Neuronal stem cell (in vitro differentiated cells): ENCODE data around the gene MYH9.

ENCODE experiments used
- DNase-seq: peaks from one replicate; pipeline ENCODE4 v3.0.0-alpha.2; 2013; ENCODE audit warnings: low spot score
- H2AFZ ChIP-seq: one replicate; pipeline ENCODE4 v1.6.1; 2013; ENCODE audit warnings: mild to moderate bottlenecking, low read length, inconsistent platforms
- H2AK5ac ChIP-seq: 2 replicates; pipeline ENCODE4 v1.6.1; 2013; ENCODE audit warnings: low read depth, mild to moderate bottlenecking, inconsistent platforms, low read length, moderate library complexity, mixed read lengths
- H2BK120ac ChIP-seq: 2 replicates; pipeline ENCODE4 v1.6.1; 2013; ENCODE audit warnings: low read depth, mild to moderate bottlenecking, inconsistent platforms, low read length, moderate library complexity, mixed read lengths
- H2BK12ac ChIP-seq: one replicate; pipeline ENCODE4 v1.6.1; 2013; ENCODE audit warnings: low read length, inconsistent platforms
- H2BK15ac ChIP-seq: 2 replicates; pipeline ENCODE4 v1.6.1; 2013; ENCODE audit warnings: mild to moderate bottlenecking, low read length, inconsistent platforms, mixed read lengths
- H2BK5ac ChIP-seq: one replicate; pipeline ENCODE4 v1.6.1; 2013; ENCODE audit warnings: inconsistent platforms, mild to moderate bottlenecking, low read length, moderate library complexity
- H3K14ac ChIP-seq: one replicate; pipeline ENCODE4 v1.6.1; 2013; ENCODE audit warnings: low read length, inconsistent platforms
- H3K18ac ChIP-seq: 2 replicates; pipeline ENCODE4 v1.6.1; 2013; ENCODE audit warnings: low read length, inconsistent platforms
- H3K23ac ChIP-seq: 2 replicates; pipeline ENCODE4 v1.6.1; 2013; ENCODE audit warnings: low read depth, mild to moderate bottlenecking, mixed read lengths, low read length, inconsistent platforms; ENCODE audit not compliant: poor library complexity
- H3K27ac ChIP-seq: replicated peaks from 3 replicates; pipeline ENCODE4 v1.5.1; 2013; ENCODE audit warnings: low read length, inconsistent platforms
- H3K27me3 ChIP-seq, 3 experiments: 2 replicates each; pipeline ENCODE4 v1.6.1; 2013; ENCODE audit warnings: low read length in 3 of 3, mild to moderate bottlenecking in 2 of 3, inconsistent platforms in 1 of 3, low read depth in 1 of 3, mixed read lengths in 1 of 3, moderate library complexity in 1 of 3; ENCODE audit not compliant: control insufficient read depth in 3 of 3, insufficient read depth in 3 of 3
- H3K36me3 ChIP-seq, 2 donors: replicated peaks in 1 of 2; 2 replicates each; pipeline ENCODE4 v1.6.1; 2013; ENCODE audit warnings: low read length in 2 of 2; ENCODE audit not compliant: control insufficient read depth in 2 of 2, insufficient read depth in 2 of 2
- H3K4ac ChIP-seq: 2 replicates; pipeline ENCODE4 v1.6.1; 2013; ENCODE audit warnings: inconsistent platforms, mild to moderate bottlenecking, low read length, moderate library complexity
- H3K4me1 ChIP-seq, 2 donors: 1 replicate in 1 of 2; 2 replicates in 1 of 2; pipeline ENCODE4 v1.6.1; 2013; ENCODE audit warnings: low read length in 2 of 2, low read depth in 1 of 2; ENCODE audit not compliant: control insufficient read depth in 2 of 2, insufficient read depth in 1 of 2
- H3K4me2 ChIP-seq: one replicate; pipeline ENCODE4 v1.6.1; 2013; ENCODE audit warnings: mild to moderate bottlenecking, low read length, inconsistent platforms; ENCODE audit not compliant: insufficient read depth, poor library complexity, severe bottlenecking
- H3K4me3 ChIP-seq, 2 donors: 2 replicates each; pipeline ENCODE4 v1.5.1; 2013; ENCODE audit warnings: low read length in 2 of 2, mild to moderate bottlenecking in 2 of 2, inconsistent platforms in 1 of 2, moderate library complexity in 1 of 2
- H3K79me1 ChIP-seq: one replicate; pipeline ENCODE4 v1.6.1; 2013; ENCODE audit warnings: low read depth, mild to moderate bottlenecking, inconsistent platforms, low read length, moderate library complexity
- H3K9ac ChIP-seq: one replicate; pipeline ENCODE4 v1.6.1; 2013; ENCODE audit warnings: mild to moderate bottlenecking, low read depth, low read length, inconsistent platforms; ENCODE audit not compliant: poor library complexity
- H3K9me3 ChIP-seq, 2 donors: replicated peaks in 1 of 2; 2 replicates each; pipeline versions ENCODE3 to v1.6.1; 2013; ENCODE audit warnings: low read length in 2 of 2, mild to moderate bottlenecking in 2 of 2, inconsistent platforms in 1 of 2, low read depth in 1 of 2, mixed read lengths in 1 of 2, moderate library complexity in 1 of 2; ENCODE audit not compliant: control insufficient read depth in 2 of 2, insufficient read depth in 1 of 2
- H4K8ac ChIP-seq: one replicate; pipeline ENCODE4 v1.6.1; 2013; ENCODE audit warnings: low read depth, mild to moderate bottlenecking, inconsistent platforms, low read length, moderate library complexity
- H4K91ac ChIP-seq: one replicate; pipeline ENCODE4 v1.6.1; 2013; ENCODE audit warnings: low read length, low read depth, mild to moderate bottlenecking, inconsistent platforms; ENCODE audit not compliant: poor library complexity
- WGBS, 2 donors: extraction: QIAGEN DNeasy Blood & Tissue Kit; methylation state at CpG; one replicate each; pipeline ENCODE4 v1.1.7; 2013; ENCODE audit warnings: missing lambda C conversion rate in 2 of 2, mixed read lengths in 1 of 2; ENCODE audit not compliant: insufficient read length in 2 of 2, insufficient replicate concordance in 1 of 2; ENCODE audit errors: extremely low coverage in 2 of 2; 5-methylcytosine and 5-hydroxymethylcytosine counted together

The MYH9 gene

DNA sequence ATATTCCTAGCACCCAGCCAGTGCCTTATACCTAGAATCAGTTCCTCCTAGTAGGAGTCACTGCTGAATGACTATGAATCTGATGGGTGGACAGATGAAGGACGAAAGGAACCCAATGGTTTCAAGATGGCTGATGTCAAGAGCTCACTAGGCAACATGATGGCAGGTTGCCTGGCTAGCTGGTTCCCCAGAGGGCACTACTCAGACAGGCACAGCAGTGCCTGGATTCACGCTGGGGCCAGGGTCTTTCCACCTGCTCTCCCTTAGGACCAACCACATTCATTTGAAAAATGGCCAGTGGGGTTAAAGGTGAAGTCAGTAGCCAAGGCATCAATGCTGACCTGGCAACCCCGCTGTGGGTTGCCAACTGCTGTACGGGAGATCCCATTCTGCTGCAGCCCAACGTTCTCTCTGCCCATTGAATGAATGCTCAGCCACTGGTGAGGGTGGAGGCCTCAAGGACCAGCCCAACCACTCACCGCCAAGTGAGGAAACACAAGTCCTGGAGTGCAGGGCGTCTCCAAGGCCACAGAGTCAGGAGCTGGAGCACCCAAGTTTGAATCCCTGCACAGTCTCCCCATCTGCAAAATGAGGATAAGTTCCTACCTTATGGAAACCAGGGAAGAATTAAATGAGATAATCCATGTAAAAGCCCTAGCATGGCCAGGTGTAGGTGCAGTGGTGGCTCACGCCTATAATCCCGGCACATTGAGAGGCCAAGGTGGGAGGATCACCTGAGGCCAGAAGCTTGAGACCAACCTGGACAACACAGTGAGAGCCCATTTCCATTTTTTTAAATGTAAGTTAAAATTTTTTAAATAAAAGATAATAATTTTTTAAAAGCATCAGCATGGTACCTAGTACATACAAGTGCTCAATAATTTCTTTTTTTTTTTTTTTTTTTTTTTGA, 12.4 kb downstream of the MYH9 start:
- H3K14ac ChIP-seq = no peak overlapping the region
- H3K9ac ChIP-seq = no peak overlapping the region
- no CpG with 5 or more reads among the region's 9 CpGs for WGBS, 2 donors
- H4K91ac ChIP-seq = no peak overlapping the region
- H3K9me3 ChIP-seq = peaks cover 1 to 3% of the 10 kb centered on the region in 2 donors
- no peak overlapping the region for H2AK5ac ChIP-seq
- H3K4me2 ChIP-seq = no peak overlapping the region
- H3K23ac ChIP-seq = no peak overlapping the region
- no peaks in the 10 kb centered on the region for H3K27me3 ChIP-seq
- no peak overlapping the region for H2AFZ ChIP-seq
- no peak overlapping the region for H3K27ac ChIP-seq
- H3K18ac ChIP-seq = peak overlapping the region; percentile 1
- H3K79me1 ChIP-seq = peaks cover 11% of the 10 kb centered on the region
- no peak overlapping the region for H2BK12ac ChIP-seq
- H2BK15ac ChIP-seq = no peak overlapping the region
- H2BK5ac ChIP-seq = no peak overlapping the region
- no peak overlapping the region for H2BK120ac ChIP-seq
- peak overlapping the region in 1 of 2 donors; percentile 50 for H3K4me3 ChIP-seq
- H3K4ac ChIP-seq = no peak overlapping the region
- H4K8ac ChIP-seq = no peak overlapping the region
- H3K36me3 ChIP-seq = peaks cover 9 to 26% of the 10 kb centered on the region in 2 donors
- DNase-seq = no peak
- H3K4me1 ChIP-seq = peaks cover 10 to 27% of the 10 kb centered on the region in 2 donors

DNA sequence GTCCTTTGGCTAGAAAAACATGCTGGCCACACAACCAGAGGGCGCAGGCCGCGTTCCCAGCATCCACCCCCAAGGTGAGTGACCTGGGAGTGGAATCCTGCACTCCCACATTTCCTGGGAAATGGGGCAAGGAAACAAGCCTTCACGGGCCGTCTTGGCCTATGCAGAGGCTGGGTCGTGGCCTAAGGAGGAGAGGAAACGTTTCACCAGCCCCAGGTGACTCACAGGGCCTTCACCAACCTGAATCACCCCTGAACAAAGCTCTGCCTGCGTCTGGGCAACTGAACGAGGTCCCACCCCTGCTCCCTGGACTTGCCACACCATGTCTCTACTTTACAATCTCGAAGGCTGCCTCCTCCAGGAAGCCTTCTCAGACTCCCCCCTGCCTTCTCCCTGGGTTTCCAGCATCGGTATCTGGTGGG, 13.2 kb downstream of the MYH9 start:
- Histone ChIP-seq H3K18ac (peak overlapping the region; percentile 75), H2BK120ac (no peak overlapping the region), H4K8ac (no peak overlapping the region), H3K9me3 (peaks cover under 1 to 3% of the 10 kb centered on the region in 2 donors), H3K4me3 (no peak overlapping the region), H3K9ac (peak overlapping the region; percentile 33), H2AFZ (no peak overlapping the region), H2BK15ac (no peak overlapping the region), H3K4ac (no peak overlapping the region), H3K23ac (no peak overlapping the region), H3K79me1 (peaks cover 11% of the 10 kb centered on the region), H4K91ac (no peak overlapping the region), H2BK5ac (no peak overlapping the region), H3K36me3 (peaks cover 6 to 21% of the 10 kb centered on the region in 2 donors), H3K14ac (no peak overlapping the region), H3K4me2 (no peak overlapping the region), H3K27me3 (no peaks in the 10 kb centered on the region), H3K27ac (no peak overlapping the region), H2BK12ac (no peak overlapping the region), H2AK5ac (no peak overlapping the region), H3K4me1 (peaks cover 16 to 32% of the 10 kb centered on the region in 2 donors)
- DNase-seq = no peak
- WGBS, 2 donors = no CpG with 5 or more reads among the region's 11 CpGs

DNA sequence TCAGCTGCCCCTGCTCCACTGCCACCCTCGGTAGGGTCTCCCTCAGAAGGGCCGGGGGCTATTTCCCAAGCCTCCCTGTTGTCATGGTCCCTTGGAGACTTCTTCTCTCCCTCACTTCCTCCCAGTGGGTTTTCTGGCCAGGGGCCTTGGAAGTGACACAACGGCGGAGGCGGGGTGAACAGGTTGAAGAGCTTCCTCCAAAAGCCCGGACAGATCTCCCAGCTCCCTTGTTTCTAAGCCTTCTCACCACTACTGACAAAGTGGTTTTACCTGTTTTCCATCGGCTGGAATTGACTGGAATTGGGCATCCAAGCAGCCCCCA, 14.5 kb downstream of the MYH9 start:
- Histone ChIP-seq H3K36me3 (peaks cover 6 to 15% of the 10 kb centered on the region in 2 donors), H3K9ac (no peak overlapping the region), H2BK15ac (no peak overlapping the region), H2AFZ (no peak overlapping the region), H3K14ac (no peak overlapping the region), H3K18ac (peak overlapping the region; percentile 81), H2BK12ac (no peak overlapping the region), H2BK120ac (no peak overlapping the region), H3K23ac (no peak overlapping the region), H3K27me3 (no peaks in the 10 kb centered on the region), H4K91ac (peak overlapping the region; percentile 50), H3K4me2 (no peak overlapping the region), H4K8ac (no peak overlapping the region), H2BK5ac (no peak overlapping the region), H3K4me3 (no peak overlapping the region), H3K9me3 (no peaks in the 10 kb centered on the region), H3K27ac (peak overlapping the region; percentile 36), H3K4me1 (peaks cover 28 to 43% of the 10 kb centered on the region in 2 donors), H3K4ac (no peak overlapping the region), H3K79me1 (peaks cover 12% of the 10 kb centered on the region), H2AK5ac (no peak overlapping the region)
- no CpG with 5 or more reads among the region's 7 CpGs for WGBS, 2 donors
- no peak for DNase-seq

DNA sequence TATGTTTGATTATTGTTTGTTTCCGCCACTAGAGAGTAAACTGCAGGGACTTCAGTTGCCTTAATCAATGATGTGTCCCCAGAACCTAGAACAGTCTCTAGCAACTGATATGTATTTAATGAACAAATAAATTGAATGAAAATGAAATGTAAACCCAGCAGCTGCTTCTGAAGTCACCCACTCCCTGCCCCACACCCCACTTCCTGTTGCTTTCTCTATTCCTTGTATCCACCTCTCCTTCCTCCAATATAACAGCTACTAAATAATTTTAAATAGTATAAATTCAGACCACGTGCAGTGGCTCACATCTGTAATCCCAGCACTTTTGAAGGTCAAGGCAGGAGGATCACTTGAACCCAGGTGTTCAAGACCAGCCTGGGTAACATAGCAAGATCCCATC, 15.8 kb downstream of the MYH9 start:
- Histone ChIP-seq H4K91ac (no peak overlapping the region), H3K4me3 (no peak overlapping the region), H4K8ac (no peak overlapping the region), H3K4me2 (no peak overlapping the region), H2BK15ac (no peak overlapping the region), H2BK120ac (no peak overlapping the region), H2AK5ac (no peak overlapping the region), H3K23ac (no peak overlapping the region), H3K18ac (no peak overlapping the region), H2BK12ac (no peak overlapping the region), H2AFZ (no peak overlapping the region), H3K27me3 (no peaks in the 10 kb centered on the region), H3K4ac (no peak overlapping the region), H3K27ac (no peak overlapping the region), H3K4me1 (peaks cover 41 to 56% of the 10 kb centered on the region in 2 donors), H3K14ac (no peak overlapping the region), H3K36me3 (peaks cover 6 to 15% of the 10 kb centered on the region in 2 donors), H3K9me3 (no peaks in the 10 kb centered on the region), H3K79me1 (peaks cover 14% of the 10 kb centered on the region), H2BK5ac (no peak overlapping the region), H3K9ac (no peak overlapping the region)
- no peak for DNase-seq
- no CpG with 5 or more reads among the region's 2 CpGs for WGBS, 2 donors
